ENCODE results near the gene NOS1AP.

Gene NOS1AP

DNA sequence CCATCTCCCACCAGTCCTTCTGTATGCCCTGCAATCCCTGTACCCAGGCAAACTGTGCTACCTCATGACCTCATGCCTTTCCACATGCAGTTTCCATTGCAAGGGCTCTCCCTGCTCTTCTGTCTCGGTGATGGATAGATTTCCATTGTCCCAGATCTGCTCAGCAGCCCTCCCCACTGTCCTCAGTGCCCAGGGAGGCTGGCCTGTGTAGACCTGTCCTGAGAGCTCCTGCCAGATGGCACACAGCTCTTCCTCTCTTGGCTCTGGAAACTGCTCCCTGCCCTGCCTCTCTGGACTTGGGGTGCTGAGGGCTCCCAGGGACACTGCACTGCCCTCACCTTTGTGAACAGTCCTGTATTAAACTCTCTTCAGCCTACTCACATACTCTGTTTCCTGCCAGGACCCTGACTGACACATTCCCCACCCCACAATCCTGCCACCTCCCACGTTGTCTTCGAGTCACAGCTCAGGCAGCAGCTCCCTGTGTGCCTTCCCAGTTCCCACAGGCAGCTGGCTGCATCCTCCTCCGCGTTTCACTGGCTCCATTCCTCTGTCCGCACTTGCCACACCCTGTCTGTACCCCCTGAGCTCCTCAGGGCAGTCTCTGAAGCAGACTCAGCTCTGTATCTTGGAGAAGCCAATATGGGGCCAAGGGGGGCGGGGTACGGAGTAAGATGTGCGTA lies 250.1 kb downstream of the NOS1AP start:
- H3K9me3 ChIP-seq (ENCODE audit: control insufficient read depth, insufficient read depth, low read length): no peaks in the 10 kb centered on the region
- no peaks in the 10 kb centered on the region for H3F3A ChIP-seq (ENCODE audit: control insufficient read depth, insufficient read depth)
- TF ChIP-seq EZH2phosphoT487 (IDR thresholded peaks at IDR 0.05; ENCODE audit: borderline replicate concordance, low read length): no peak
- TF ChIP-seq, protein P1, sequence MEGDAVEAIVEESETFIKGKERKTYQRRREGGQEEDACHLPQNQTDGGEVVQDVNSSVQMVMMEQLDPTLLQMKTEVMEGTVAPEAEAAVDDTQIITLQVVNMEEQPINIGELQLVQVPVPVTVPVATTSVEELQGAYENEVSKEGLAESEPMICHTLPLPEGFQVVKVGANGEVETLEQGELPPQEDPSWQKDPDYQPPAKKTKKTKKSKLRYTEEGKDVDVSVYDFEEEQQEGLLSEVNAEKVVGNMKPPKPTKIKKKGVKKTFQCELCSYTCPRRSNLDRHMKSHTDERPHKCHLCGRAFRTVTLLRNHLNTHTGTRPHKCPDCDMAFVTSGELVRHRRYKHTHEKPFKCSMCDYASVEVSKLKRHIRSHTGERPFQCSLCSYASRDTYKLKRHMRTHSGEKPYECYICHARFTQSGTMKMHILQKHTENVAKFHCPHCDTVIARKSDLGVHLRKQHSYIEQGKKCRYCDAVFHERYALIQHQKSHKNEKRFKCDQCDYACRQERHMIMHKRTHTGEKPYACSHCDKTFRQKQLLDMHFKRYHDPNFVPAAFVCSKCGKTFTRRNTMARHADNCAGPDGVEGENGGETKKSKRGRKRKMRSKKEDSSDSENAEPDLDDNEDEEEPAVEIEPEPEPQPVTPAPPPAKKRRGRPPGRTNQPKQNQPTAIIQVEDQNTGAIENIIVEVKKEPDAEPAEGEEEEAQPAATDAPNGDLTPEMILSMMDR (IDR thresholded peaks at IDR 0.05; ENCODE audit: low read depth, low read length, poor library complexity, severe bottlenecking): no peak
- H3K4me3 ChIP-seq (ENCODE audit: low read length): no peak overlapping the region
- no peaks in the 10 kb centered on the region for H3K36me3 ChIP-seq (ENCODE audit: control insufficient read depth, low read length)
- H3K4me1 ChIP-seq (ENCODE audit: control insufficient read depth, low read length): no peaks in the 10 kb centered on the region
- no peak overlapping the region for H3K27ac ChIP-seq (ENCODE audit: low read depth, low read length)
- H3K4me2 ChIP-seq (ENCODE audit: low read length): no peak overlapping the region
- H4K20me1 ChIP-seq (ENCODE audit: control insufficient read depth, insufficient read depth, low read depth, low read length): no peaks in the 10 kb centered on the region
- no peaks in the 10 kb centered on the region for H3K9me2 ChIP-seq (replicated peaks; ENCODE audit: control insufficient read depth, low read length)
- no peaks in the 10 kb centered on the region for H3K27me3 ChIP-seq (ENCODE audit: control insufficient read depth, low read length)
- H3K79me2 ChIP-seq (ENCODE audit: control insufficient read depth, low read length): no peaks in the 10 kb centered on the region

DNA sequence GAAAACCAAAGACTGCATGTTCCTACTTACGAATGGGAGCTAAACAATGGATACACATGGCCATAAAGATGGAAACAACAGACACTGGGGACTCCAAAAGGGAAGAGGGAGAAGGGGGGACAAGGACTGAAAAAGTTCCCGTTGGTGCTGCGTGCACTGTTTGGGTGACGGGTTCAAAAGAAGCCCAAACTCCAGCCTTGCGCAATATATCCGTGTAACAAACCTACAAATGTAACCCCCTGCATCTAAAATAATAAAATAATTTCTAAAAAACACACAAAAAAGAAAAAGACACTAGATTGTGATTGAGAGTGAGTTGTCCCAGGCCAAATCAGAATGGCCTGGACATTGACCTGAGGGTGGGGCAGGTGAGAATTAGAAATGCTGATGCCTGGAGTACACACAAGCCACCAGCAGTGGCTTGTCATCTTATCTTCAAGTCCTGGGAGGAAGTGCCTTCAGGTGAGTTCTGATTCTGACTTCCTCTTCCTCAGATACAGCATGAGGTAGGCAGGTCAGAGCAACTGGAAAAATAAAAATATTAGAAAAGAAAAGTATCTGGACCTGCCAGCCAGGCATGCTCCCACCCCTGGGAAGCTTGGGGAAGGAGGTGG lies 252.4 kb downstream of the NOS1AP start:
- TF ChIP-seq, protein P1 (IDR thresholded peaks at IDR 0.05; ENCODE audit: low read depth, low read length, poor library complexity, severe bottlenecking): no peak
- no peak for TF ChIP-seq EZH2phosphoT487 (IDR thresholded peaks at IDR 0.05; ENCODE audit: borderline replicate concordance, low read length)
- H4K20me1 ChIP-seq (ENCODE audit: control insufficient read depth, insufficient read depth, low read depth, low read length): no peaks in the 10 kb centered on the region
- H3K27me3 ChIP-seq (ENCODE audit: control insufficient read depth, low read length): no peaks in the 10 kb centered on the region; the same call in 1 of the 2 replicates
- H3K36me3 ChIP-seq (ENCODE audit: control insufficient read depth, low read length): no peaks in the 10 kb centered on the region
- no peaks in the 10 kb centered on the region for H3K9me3 ChIP-seq (ENCODE audit: control insufficient read depth, insufficient read depth, low read length)
- H3K4me1 ChIP-seq (ENCODE audit: control insufficient read depth, low read length): no peaks in the 10 kb centered on the region
- H3F3A ChIP-seq (ENCODE audit: control insufficient read depth, insufficient read depth): no peaks in the 10 kb centered on the region
- H3K4me3 ChIP-seq (ENCODE audit: low read length): no peak overlapping the region
- no peaks in the 10 kb centered on the region for H3K79me2 ChIP-seq (ENCODE audit: control insufficient read depth, low read length)
- H3K27ac ChIP-seq (ENCODE audit: low read depth, low read length): no peak overlapping the region
- H3K4me2 ChIP-seq (ENCODE audit: low read length): no peak overlapping the region
- no peaks in the 10 kb centered on the region for H3K9me2 ChIP-seq (replicated peaks; ENCODE audit: control insufficient read depth, low read length)

DNA sequence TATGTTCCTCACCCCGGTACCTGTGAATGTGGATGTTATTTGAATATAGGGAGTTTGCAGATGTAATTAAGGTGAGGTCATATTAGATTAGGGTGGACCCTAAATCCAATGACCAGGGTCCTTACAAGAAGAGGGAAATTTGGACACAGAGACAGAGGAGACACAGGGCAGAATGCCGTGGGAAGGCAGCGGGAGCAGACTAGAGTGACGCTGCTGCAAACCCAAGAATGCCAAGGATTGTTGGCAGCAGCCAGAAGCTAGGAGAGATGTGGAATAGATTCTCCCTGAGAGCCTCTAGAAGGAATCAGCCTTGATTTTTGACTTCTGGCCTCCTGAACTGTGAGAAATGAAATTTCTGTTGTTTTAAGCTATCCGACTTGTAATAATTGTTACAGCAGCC lies 253.5 kb downstream of the NOS1AP start:
- Histone ChIP-seq H3K79me2 (ENCODE audit: control insufficient read depth, low read length) (no peaks in the 10 kb centered on the region), H3K27me3 (ENCODE audit: control insufficient read depth, low read length) (no peaks in the 10 kb centered on the region; the same call in 1 of the 2 replicates), H3K4me3 (ENCODE audit: low read length) (no peak overlapping the region), H3K36me3 (ENCODE audit: control insufficient read depth, low read length) (no peaks in the 10 kb centered on the region), H3K4me2 (ENCODE audit: low read length) (no peak overlapping the region), H3K9me2 (replicated peaks; ENCODE audit: control insufficient read depth, low read length) (no peaks in the 10 kb centered on the region), H3K9me3 (ENCODE audit: control insufficient read depth, insufficient read depth, low read length) (no peaks in the 10 kb centered on the region), H3F3A (ENCODE audit: control insufficient read depth, insufficient read depth) (no peaks in the 10 kb centered on the region), H4K20me1 (ENCODE audit: control insufficient read depth, insufficient read depth, low read depth, low read length) (no peaks in the 10 kb centered on the region), H3K27ac (ENCODE audit: low read depth, low read length) (no peak overlapping the region), H3K4me1 (ENCODE audit: control insufficient read depth, low read length) (no peaks in the 10 kb centered on the region)
- TF ChIP-seq EZH2phosphoT487 (IDR thresholded peaks at IDR 0.05; ENCODE audit: borderline replicate concordance, low read length): no peak
- TF ChIP-seq, protein P1 (IDR thresholded peaks at IDR 0.05; ENCODE audit: low read depth, low read length, poor library complexity, severe bottlenecking): no peak

All from DOHH2 (cell line).